ENCODE data around the gene NTF4. TPM values are rescaled to one million over a fixed set of nuclear protein-coding genes. Genes with fewer than 3 reads are reported as not detected.

NTF4 gene
- total RNA-seq, 1 donor, result not detected

GRCh38 chr19:49014123-49014869 lies 50.3 kb downstream of the NTF4 start:
- no peak overlapping the region for H3K4me3 ChIP-seq (ENCODE audit: low read depth, low read length)
- no peak for DNase-seq (ENCODE audit: low read depth)
- TF ChIP-seq CTCF (IDR thresholded peaks at IDR 0.05; ENCODE audit: insufficient read depth, low read depth, low read length), result no peak

- no peak for DNase-seq (ENCODE audit: low read depth)
- no peak for TF ChIP-seq CTCF (IDR thresholded peaks at IDR 0.05; ENCODE audit: insufficient read depth, low read depth, low read length)
- no peak overlapping the region for H3K4me3 ChIP-seq (ENCODE audit: low read depth, low read length)
These were observed 53.4 kb downstream of the NTF4 start for GRCh38 chr19:49011194-49011593.

Small RNA genes within 50 kb of the gene (small RNA-seq; reads per million reads assigned to genes)
- gene RN7SL708P, result not detected

Other genes with a start within 250 kb of the NTF4 start
- gene HSD17B14, start 228.3 kb downstream of the NTF4 start, total RNA-seq, result 12.2 and 13.8 TPM in 2 replicates
- gene PLEKHA4, start 196.2 kb downstream of the NTF4 start, total RNA-seq, result 6.0 and 12.2 TPM in 2 replicates
- gene PPP1R15A, start 192.4 kb downstream of the NTF4 start, total RNA-seq, result 63.9 and 76.0 TPM in 2 replicates
- gene TULP2, start 166.1 kb downstream of the NTF4 start, total RNA-seq, result 0.32 TPM in 1 of 2 replicates, not detected in the other
- gene NUCB1, start 164.5 kb downstream of the NTF4 start, total RNA-seq, result 139 and 154 TPM in 2 replicates
- gene DHDH, start 131.1 kb downstream of the NTF4 start, total RNA-seq, result not detected in 2 replicates
- gene BAX, start 109.9 kb downstream of the NTF4 start, total RNA-seq, result 65.4 and 85.9 TPM in 2 replicates
- 2,928 and 4,150 TPM in 2 replicates for gene FTL, start 99.5 kb downstream of the NTF4 start, total RNA-seq
- 39.6 and 43.2 TPM in 2 replicates for gene GYS1, start 71.5 kb downstream of the NTF4 start, total RNA-seq
- 162 and 176 TPM in 2 replicates for gene RUVBL2, start 70.9 kb downstream of the NTF4 start, total RNA-seq
- 0.32 TPM in 1 of 2 replicates, not detected in the other for gene LHB, start 47.7 kb downstream of the NTF4 start, total RNA-seq
- gene CGB3, start 40.5 kb downstream of the NTF4 start, total RNA-seq, result not detected in 2 replicates
- not detected in 2 replicates for gene CGB2, start 32.9 kb downstream of the NTF4 start, total RNA-seq
- not detected in 2 replicates for gene CGB1, start 27.9 kb downstream of the NTF4 start, total RNA-seq
- gene CGB5, start 21.0 kb downstream of the NTF4 start, total RNA-seq, result 0.32 TPM in 1 of 2 replicates, not detected in the other
- not detected in 2 replicates for gene CGB8, start 15.7 kb downstream of the NTF4 start, total RNA-seq
- under 0.01 and 0.32 TPM in 2 replicates for gene CGB7, start 7.1 kb downstream of the NTF4 start, total RNA-seq
- not detected in 2 replicates for gene KCNA7, start 7.9 kb upstream of the NTF4 start, total RNA-seq
- 117 and 197 TPM in 2 replicates for gene SNRNP70, start 20.6 kb upstream of the NTF4 start, total RNA-seq
- 4.8 and 6.5 TPM in 2 replicates for gene LIN7B, start 49.6 kb upstream of the NTF4 start, total RNA-seq
- 0.32 TPM in 1 of 2 replicates, not detected in the other for gene C19orf73, start 54.3 kb upstream of the NTF4 start, total RNA-seq
- 1.6 and 2.2 TPM in 2 replicates for gene PPFIA3, start 54.7 kb upstream of the NTF4 start, total RNA-seq
- under 0.01 TPM in 1 of 2 replicates, not detected in the other for gene HRC, start 90.6 kb upstream of the NTF4 start, total RNA-seq
- gene TRPM4, start 93.0 kb upstream of the NTF4 start, total RNA-seq, result 17.3 and 18.0 TPM in 2 replicates